Esophagus muscularis mucosa (tissue), 3 donors: Measurements from ENCODE around the gene C9orf43.

Experiments
- POLR2A ChIP-seq: fragments of 450-650 bp; IDR thresholded peaks from one replicate; pipeline ENCODE4 v1.6.1; 2017; ENCODE audit warnings: antibody characterized with exemption, moderate library complexity, mild to moderate bottlenecking, low read depth
- POLR2AphosphoS5 ChIP-seq, 2 donors: sonication (generic); formaldehyde crosslinking; IDR thresholded peaks; one replicate each; pipeline ENCODE4 v1.6.1; 2017; ENCODE audit warnings: antibody characterized with exemption in 2 of 2
- TF ChIP-seq, protein P1 (sequence below), 3 experiments: fragments of 200-600 bp in 2 of 3; fragments of 450-650 bp in 1 of 3; sonication (generic) in 2 of 3; IDR thresholded peaks; one replicate each; pipeline ENCODE4 v1.5.1; 2017 to 2019; ENCODE audit warnings: antibody characterized with exemption in 3 of 3, mild to moderate bottlenecking in 2 of 3, moderate library complexity in 1 of 3

DNA sequence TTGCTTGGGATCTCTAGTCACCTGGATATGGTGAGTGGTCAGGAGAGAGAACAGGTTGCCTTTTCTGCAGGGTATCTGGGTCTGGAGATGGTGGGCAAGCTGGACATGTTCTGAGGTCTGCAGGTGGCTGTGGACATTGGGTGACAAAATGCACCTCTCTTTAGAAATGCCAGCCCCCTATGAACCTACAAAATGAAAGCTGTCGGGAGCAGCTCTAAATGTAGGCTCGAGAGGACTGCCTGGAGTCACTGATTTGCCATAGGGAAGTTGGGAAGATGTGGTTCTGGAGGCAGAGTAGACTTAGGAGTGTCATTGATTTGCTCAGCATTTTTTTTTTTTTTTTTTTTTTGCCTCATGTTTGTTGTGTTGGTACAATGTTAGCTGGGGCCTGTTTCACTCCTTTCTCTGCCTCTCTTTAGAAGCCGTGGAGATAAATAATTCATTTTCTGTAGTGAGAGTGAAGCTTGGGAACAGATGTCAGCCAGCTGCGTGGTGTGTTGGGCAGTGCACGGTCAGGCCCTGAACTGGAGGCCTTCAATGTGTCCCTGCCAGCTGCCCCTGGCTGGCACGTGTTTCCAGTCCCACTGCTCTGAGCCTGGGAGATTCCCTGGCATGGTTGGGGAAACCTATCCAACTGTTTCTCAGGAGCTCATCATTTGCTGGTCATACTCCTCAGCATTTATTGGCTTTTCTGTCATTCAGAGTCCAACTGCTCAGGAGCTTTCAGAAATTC is 58.3 kb downstream of the C9orf43 start:
- TF ChIP-seq POLR2AphosphoS5 (IDR thresholded peaks at IDR 0.05), result peak in 1 of 2 donors; percentile 49
- TF ChIP-seq, protein P1, sequence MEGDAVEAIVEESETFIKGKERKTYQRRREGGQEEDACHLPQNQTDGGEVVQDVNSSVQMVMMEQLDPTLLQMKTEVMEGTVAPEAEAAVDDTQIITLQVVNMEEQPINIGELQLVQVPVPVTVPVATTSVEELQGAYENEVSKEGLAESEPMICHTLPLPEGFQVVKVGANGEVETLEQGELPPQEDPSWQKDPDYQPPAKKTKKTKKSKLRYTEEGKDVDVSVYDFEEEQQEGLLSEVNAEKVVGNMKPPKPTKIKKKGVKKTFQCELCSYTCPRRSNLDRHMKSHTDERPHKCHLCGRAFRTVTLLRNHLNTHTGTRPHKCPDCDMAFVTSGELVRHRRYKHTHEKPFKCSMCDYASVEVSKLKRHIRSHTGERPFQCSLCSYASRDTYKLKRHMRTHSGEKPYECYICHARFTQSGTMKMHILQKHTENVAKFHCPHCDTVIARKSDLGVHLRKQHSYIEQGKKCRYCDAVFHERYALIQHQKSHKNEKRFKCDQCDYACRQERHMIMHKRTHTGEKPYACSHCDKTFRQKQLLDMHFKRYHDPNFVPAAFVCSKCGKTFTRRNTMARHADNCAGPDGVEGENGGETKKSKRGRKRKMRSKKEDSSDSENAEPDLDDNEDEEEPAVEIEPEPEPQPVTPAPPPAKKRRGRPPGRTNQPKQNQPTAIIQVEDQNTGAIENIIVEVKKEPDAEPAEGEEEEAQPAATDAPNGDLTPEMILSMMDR (IDR thresholded peaks at IDR 0.05), result no peak
- TF ChIP-seq POLR2A, result no peak
